GM23338 (cell line): ENCODE data around the gene NBAS. TPM values are rescaled to one million over a fixed set of nuclear protein-coding genes. Genes with fewer than 3 reads are reported as not detected.

Source experiments
- ATAC-seq: fragments of 200-7000 bp; cut with Tn5 transposase; 3 replicates; pipeline ENCODE4 v1.9.1; 2020
- DNase-seq: peaks from one replicate; pipeline ENCODE4 v3.0.0-alpha.2; 2015; ENCODE audit warnings: low spot score
- H2AFZ ChIP-seq: fragments of 200-600 bp; sonication (generic); 2 replicates; pipeline ENCODE4 v1.8.0; 2016; ENCODE audit warnings: antibody characterized with exemption, mild to moderate bottlenecking, moderate library complexity
- H3F3A ChIP-seq: fragments of 200-600 bp; sonication (generic); replicated peaks from 2 replicates; pipeline ENCODE4 v1.8.0; 2017; ENCODE audit warnings: antibody characterized with exemption, mixed run types, low read depth
- H3K27ac ChIP-seq: fragments of 200-600 bp; sonication (generic); 2 replicates; pipeline ENCODE4 v1.6.1; 2016; ENCODE audit warnings: low read depth
- H3K27me3 ChIP-seq: fragments of 200-600 bp; sonication (generic); 2 replicates; pipeline ENCODE4 v1.8.0; 2016; ENCODE audit warnings: mild to moderate bottlenecking, mixed run types, moderate library complexity; ENCODE audit not compliant: insufficient read depth
- H3K36me3 ChIP-seq: fragments of 200-600 bp; sonication (generic); 2 replicates; pipeline ENCODE4 v1.8.0; 2016; ENCODE audit warnings: mild to moderate bottlenecking; ENCODE audit not compliant: insufficient read depth
- H3K4me1 ChIP-seq: fragments of 200-600 bp; sonication (generic); 2 replicates; pipeline ENCODE4 v1.8.0; 2016; ENCODE audit warnings: mild to moderate bottlenecking, moderate library complexity; ENCODE audit not compliant: insufficient read depth
- H3K4me2 ChIP-seq: fragments of 200-600 bp; sonication (generic); 2 replicates; pipeline ENCODE4 v1.7.1; 2017; ENCODE audit warnings: mixed run types
- H3K4me3 ChIP-seq: fragments of 200-600 bp; sonication (generic); 2 replicates; pipeline ENCODE4 v1.6.1; 2016; ENCODE audit warnings: mixed run types
- H3K79me2 ChIP-seq: fragments of 200-600 bp; sonication (generic); replicated peaks from 2 replicates; pipeline ENCODE4 v1.8.0; 2017; ENCODE audit warnings: mild to moderate bottlenecking; ENCODE audit not compliant: insufficient read depth
- H3K9me2 ChIP-seq: fragments of 200-600 bp; sonication (generic); 2 replicates; pipeline ENCODE4 v1.8.0; 2017; ENCODE audit not compliant: insufficient read depth
- H4K20me1 ChIP-seq: fragments of 200-600 bp; sonication (generic); replicated peaks from 2 replicates; pipeline ENCODE4 v1.8.0; 2017; ENCODE audit warnings: mild to moderate bottlenecking; ENCODE audit not compliant: insufficient read depth
- H3K27ac Mint-ChIP-seq: 2 replicates; pipeline ENCODE4 v1.8.0; 2020; ENCODE audit warnings: inconsistent platforms, mild to moderate bottlenecking, moderate library complexity, mixed read lengths
- H3K27me3 Mint-ChIP-seq: 3 replicates; pipeline ENCODE4 v1.8.0; 2022; ENCODE audit warnings: low read depth, mild to moderate bottlenecking, moderate library complexity, mixed read lengths, inconsistent platforms; ENCODE audit not compliant: insufficient read depth, poor library complexity
- H3K36me3 Mint-ChIP-seq: 3 replicates; pipeline ENCODE4 v1.8.0; 2021; ENCODE audit warnings: low read depth, mild to moderate bottlenecking, inconsistent platforms, moderate library complexity, mixed read lengths
- H3K4me1 Mint-ChIP-seq: 3 replicates; pipeline ENCODE4 v1.8.0; 2020; ENCODE audit warnings: mild to moderate bottlenecking, inconsistent platforms, mixed read lengths
- H3K4me3 Mint-ChIP-seq: 3 replicates; pipeline ENCODE4 v1.8.0; 2021; ENCODE audit warnings: moderate library complexity, mild to moderate bottlenecking, inconsistent platforms, mixed read lengths
- H3K9me3 Mint-ChIP-seq: 3 replicates; pipeline ENCODE4 v1.8.0; 2020; ENCODE audit warnings: moderate library complexity, mild to moderate bottlenecking, inconsistent platforms, mixed read lengths
- EZH2phosphoT487 ChIP-seq: fragments of 200-600 bp; sonication (generic); IDR thresholded peaks from one replicate; pipeline ENCODE4 v1.8.1; 2018; ENCODE audit warnings: antibody characterized with exemption; ENCODE audit not compliant: unreplicated experiment
- NANOG ChIP-seq: IDR thresholded peaks from 2 replicates; pipeline ENCODE4 v1.6.1; 2016; ENCODE audit warnings: antibody characterized with exemption, borderline replicate concordance
- POLR2AphosphoS5 ChIP-seq: IDR thresholded peaks from 2 replicates; pipeline ENCODE4 v1.6.1; 2016; ENCODE audit warnings: antibody characterized with exemption, low read depth
- polyA plus RNA-seq: library from polyadenylated mRNA; unstranded; fragments of >200 nt; fragmentation: Nextera tagmentation; extraction: Ambion mirVana; gene quantifications from 2 replicates; pipeline ENCODE4 v1.2.1, GENCODE V29; 2016
- total RNA-seq: library from RNA; depleted of rRNA; stranded (reverse); fragments of >200 nt; shearing (Covaris generic); gene quantifications from 2 replicates; pipeline ENCODE4 v1.2.3, GENCODE V29; 2014
- TF ChIP-seq, protein P1 (sequence below): IDR thresholded peaks from one replicate; pipeline ENCODE4 v1.6.1; 2018; ENCODE audit warnings: antibody characterized with exemption; ENCODE audit not compliant: unreplicated experiment
- TF ChIP-seq, protein P2 (sequence below): fragments of 250-450 bp; sonication (Bioruptor Pico); IDR thresholded peaks from 2 replicates; pipeline ENCODE4 v1.5.0; 2020; ENCODE audit warnings: mild to moderate bottlenecking, moderate library complexity

NBAS gene
- total and polyA plus RNA-seq, 2 experiments from 2014 or later, result 24.8 to 38.9 TPM

DNA sequence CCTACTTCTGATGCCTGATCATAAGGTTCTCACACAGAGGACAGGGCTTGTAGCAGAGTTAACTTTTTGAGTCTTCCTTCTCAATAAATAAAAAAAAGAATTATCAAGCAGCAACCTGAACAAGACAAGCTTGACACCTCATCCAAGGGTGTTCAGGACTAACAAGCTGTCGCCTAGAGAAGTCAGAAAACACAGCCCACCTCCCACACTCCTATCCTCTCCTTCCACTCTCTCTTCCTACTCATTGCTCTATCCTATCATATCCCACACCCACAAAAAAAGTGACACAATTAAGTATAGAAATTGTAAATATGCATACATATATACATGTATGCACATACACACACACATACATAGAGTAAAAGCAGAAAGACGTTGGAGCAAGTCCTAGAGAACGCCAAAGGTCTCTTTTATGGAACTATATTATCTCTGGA, 5.4 kb downstream of the NBAS start:
- Histone ChIP-seq H3K9me2 (no peaks in the 10 kb centered on the region), H3K79me2 (peaks cover 24% of the 10 kb centered on the region), H4K20me1 (no peaks in the 10 kb centered on the region), H2AFZ (no peak overlapping the region), H3K27ac (no peak overlapping the region), H3K4me1 (peaks cover 4% of the 10 kb centered on the region; the same call in 1 of the 2 replicates), H3K27me3 (no peaks in the 10 kb centered on the region), H3K36me3 (peaks cover 4% of the 10 kb centered on the region), H3K4me2 (no peak overlapping the region), H3K4me3 (no peak overlapping the region), H3F3A (no peaks in the 10 kb centered on the region)
- H3K9me3 Mint-ChIP-seq, result no peaks in the 10 kb centered on the region
- peaks cover 6% of the 10 kb centered on the region for H3K4me1 Mint-ChIP-seq
- no peak overlapping the region for H3K27ac Mint-ChIP-seq
- H3K36me3 Mint-ChIP-seq, result 0 out of 3 replicates have a peak, but pooled peaks cover 3% of the 10 kb centered on the region
- ATAC-seq, result no peak
- H3K4me3 Mint-ChIP-seq, result no peak overlapping the region
- no peaks in the 10 kb centered on the region for H3K27me3 Mint-ChIP-seq
- DNase-seq, result no peak
- TF ChIP-seq POLR2AphosphoS5 (no peak), EZH2phosphoT487 (no peak), NANOG (no peak)
- TF ChIP-seq, protein P1, sequence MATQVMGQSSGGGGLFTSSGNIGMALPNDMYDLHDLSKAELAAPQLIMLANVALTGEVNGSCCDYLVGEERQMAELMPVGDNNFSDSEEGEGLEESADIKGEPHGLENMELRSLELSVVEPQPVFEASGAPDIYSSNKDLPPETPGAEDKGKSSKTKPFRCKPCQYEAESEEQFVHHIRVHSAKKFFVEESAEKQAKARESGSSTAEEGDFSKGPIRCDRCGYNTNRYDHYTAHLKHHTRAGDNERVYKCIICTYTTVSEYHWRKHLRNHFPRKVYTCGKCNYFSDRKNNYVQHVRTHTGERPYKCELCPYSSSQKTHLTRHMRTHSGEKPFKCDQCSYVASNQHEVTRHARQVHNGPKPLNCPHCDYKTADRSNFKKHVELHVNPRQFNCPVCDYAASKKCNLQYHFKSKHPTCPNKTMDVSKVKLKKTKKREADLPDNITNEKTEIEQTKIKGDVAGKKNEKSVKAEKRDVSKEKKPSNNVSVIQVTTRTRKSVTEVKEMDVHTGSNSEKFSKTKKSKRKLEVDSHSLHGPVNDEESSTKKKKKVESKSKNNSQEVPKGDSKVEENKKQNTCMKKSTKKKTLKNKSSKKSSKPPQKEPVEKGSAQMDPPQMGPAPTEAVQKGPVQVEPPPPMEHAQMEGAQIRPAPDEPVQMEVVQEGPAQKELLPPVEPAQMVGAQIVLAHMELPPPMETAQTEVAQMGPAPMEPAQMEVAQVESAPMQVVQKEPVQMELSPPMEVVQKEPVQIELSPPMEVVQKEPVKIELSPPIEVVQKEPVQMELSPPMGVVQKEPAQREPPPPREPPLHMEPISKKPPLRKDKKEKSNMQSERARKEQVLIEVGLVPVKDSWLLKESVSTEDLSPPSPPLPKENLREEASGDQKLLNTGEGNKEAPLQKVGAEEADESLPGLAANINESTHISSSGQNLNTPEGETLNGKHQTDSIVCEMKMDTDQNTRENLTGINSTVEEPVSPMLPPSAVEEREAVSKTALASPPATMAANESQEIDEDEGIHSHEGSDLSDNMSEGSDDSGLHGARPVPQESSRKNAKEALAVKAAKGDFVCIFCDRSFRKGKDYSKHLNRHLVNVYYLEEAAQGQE, result no peak
- TF ChIP-seq, protein P2, sequence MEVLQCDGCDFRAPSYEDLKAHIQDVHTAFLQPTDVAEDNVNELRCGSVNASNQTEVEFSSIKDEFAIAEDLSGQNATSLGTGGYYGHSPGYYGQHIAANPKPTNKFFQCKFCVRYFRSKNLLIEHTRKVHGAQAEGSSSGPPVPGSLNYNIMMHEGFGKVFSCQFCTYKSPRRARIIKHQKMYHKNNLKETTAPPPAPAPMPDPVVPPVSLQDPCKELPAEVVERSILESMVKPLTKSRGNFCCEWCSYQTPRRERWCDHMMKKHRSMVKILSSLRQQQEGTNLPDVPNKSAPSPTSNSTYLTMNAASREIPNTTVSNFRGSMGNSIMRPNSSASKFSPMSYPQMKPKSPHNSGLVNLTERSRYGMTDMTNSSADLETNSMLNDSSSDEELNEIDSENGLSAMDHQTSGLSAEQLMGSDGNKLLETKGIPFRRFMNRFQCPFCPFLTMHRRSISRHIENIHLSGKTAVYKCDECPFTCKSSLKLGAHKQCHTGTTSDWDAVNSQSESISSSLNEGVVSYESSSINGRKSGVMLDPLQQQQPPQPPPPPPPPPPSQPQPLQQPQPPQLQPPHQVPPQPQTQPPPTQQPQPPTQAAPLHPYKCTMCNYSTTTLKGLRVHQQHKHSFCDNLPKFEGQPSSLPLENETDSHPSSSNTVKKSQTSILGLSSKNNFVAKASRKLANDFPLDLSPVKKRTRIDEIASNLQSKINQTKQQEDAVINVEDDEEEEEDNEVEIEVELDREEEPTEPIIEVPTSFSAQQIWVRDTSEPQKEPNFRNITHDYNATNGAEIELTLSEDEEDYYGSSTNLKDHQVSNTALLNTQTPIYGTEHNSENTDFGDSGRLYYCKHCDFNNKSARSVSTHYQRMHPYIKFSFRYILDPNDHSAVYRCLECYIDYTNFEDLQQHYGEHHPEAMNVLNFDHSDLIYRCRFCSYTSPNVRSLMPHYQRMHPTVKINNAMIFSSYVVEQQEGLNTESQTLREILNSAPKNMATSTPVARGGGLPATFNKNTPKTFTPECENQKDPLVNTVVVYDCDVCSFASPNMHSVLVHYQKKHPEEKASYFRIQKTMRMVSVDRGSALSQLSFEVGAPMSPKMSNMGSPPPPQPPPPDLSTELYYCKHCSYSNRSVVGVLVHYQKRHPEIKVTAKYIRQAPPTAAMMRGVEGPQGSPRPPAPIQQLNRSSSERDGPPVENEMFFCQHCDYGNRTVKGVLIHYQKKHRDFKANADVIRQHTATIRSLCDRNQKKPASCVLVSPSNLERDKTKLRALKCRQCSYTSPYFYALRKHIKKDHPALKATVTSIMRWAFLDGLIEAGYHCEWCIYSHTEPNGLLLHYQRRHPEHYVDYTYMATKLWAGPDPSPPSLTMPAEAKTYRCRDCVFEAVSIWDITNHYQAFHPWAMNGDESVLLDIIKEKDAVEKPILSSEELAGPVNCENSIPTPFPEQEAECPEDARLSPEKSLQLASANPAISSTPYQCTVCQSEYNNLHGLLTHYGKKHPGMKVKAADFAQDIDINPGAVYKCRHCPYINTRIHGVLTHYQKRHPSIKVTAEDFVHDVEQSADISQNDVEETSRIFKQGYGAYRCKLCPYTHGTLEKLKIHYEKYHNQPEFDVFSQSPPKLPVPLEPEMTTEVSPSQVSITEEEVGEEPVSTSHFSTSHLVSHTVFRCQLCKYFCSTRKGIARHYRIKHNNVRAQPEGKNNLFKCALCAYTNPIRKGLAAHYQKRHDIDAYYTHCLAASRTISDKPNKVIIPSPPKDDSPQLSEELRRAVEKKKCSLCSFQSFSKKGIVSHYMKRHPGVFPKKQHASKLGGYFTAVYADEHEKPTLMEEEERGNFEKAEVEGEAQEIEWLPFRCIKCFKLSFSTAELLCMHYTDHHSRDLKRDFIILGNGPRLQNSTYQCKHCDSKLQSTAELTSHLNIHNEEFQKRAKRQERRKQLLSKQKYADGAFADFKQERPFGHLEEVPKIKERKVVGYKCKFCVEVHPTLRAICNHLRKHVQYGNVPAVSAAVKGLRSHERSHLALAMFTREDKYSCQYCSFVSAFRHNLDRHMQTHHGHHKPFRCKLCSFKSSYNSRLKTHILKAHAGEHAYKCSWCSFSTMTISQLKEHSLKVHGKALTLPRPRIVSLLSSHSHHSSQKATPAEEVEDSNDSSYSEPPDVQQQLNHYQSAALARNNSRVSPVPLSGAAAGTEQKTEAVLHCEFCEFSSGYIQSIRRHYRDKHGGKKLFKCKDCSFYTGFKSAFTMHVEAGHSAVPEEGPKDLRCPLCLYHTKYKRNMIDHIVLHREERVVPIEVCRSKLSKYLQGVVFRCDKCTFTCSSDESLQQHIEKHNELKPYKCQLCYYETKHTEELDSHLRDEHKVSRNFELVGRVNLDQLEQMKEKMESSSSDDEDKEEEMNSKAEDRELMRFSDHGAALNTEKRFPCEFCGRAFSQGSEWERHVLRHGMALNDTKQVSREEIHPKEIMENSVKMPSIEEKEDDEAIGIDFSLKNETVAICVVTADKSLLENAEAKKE (CRISPR knock-in tag), result no peak
